ENCODE results near the gene BLNK. TPM values are rescaled to one million over a fixed set of nuclear protein-coding genes. Genes with fewer than 3 reads are reported as not detected.

The BLNK gene
- total and polyA plus RNA-seq, 2 experiments from 2014 or later, result not detected

- Histone ChIP-seq H3K4me2 (ENCODE audit: unreplicated experiment) (no peak overlapping the region), H3K9me2 (ENCODE audit: insufficient read depth) (no peaks in the 10 kb centered on the region), H3K4me1 (ENCODE audit: insufficient read depth) (no peaks in the 10 kb centered on the region), H4K20me1 (ENCODE audit: insufficient read depth) (no peaks in the 10 kb centered on the region), H3K9me3 (ENCODE audit: low read depth) (no peaks in the 10 kb centered on the region), H3K79me2 (ENCODE audit: insufficient read depth) (no peaks in the 10 kb centered on the region), H3K36me3 (ENCODE audit: low read depth) (no peaks in the 10 kb centered on the region), H3K27ac (no peak overlapping the region), H3K27me3 (replicated peaks; ENCODE audit: insufficient read depth) (no peaks in the 10 kb centered on the region), H3F3A (ENCODE audit: insufficient read depth) (no peaks in the 10 kb centered on the region), H3K4me3 (no peak overlapping the region), H3K9ac (no peak overlapping the region), H2AFZ (no peak overlapping the region)
- WGBS, 2 experiments (ENCODE audit: low coverage in 1 of 2, low lambda C conversion rate in 2 of 2, missing lambda C conversion rate in 2 of 2), result 83 to 100% methylated on average over 1 of the region's 1 CpG
- peak; percentile 6 for DNase-seq
- in situ Hi-C loops (cut with MboI), result no loop called here
- TF ChIP-seq EZH2phosphoT487 (IDR thresholded peaks at IDR 0.05; ENCODE audit: insufficient read depth, low read depth) (no peak), EZH2 (IDR thresholded peaks at IDR 0.05; ENCODE audit: insufficient read depth, poor library complexity, severe bottlenecking) (no peak)
Measured at GRCh38 chr10:96168546-96168945, 102.8 kb downstream of the BLNK start.

GRCh38 chr10:96165726-96166125, 105.6 kb downstream of the BLNK start:
- TF ChIP-seq EZH2phosphoT487 (IDR thresholded peaks at IDR 0.05; ENCODE audit: insufficient read depth, low read depth), result no peak
- no peak for TF ChIP-seq EZH2 (IDR thresholded peaks at IDR 0.05; ENCODE audit: insufficient read depth, poor library complexity, severe bottlenecking)
- H3K4me1 ChIP-seq (ENCODE audit: insufficient read depth), result no peaks in the 10 kb centered on the region
- no peaks in the 10 kb centered on the region for H3K36me3 ChIP-seq (ENCODE audit: low read depth)
- H3K4me2 ChIP-seq (ENCODE audit: unreplicated experiment), result no peak overlapping the region
- no peaks in the 10 kb centered on the region for H4K20me1 ChIP-seq (ENCODE audit: insufficient read depth)
- no peaks in the 10 kb centered on the region for H3K9me3 ChIP-seq (ENCODE audit: low read depth)
- no peaks in the 10 kb centered on the region for H3K9me2 ChIP-seq (ENCODE audit: insufficient read depth)
- H3K79me2 ChIP-seq (ENCODE audit: insufficient read depth), result no peaks in the 10 kb centered on the region
- no peaks in the 10 kb centered on the region for H3F3A ChIP-seq (ENCODE audit: insufficient read depth)
- H3K4me3 ChIP-seq, result no peak overlapping the region
- WGBS, 2 experiments (ENCODE audit: low coverage in 1 of 2, low lambda C conversion rate in 2 of 2, missing lambda C conversion rate in 2 of 2), result 95 to 97% methylated on average over 6 of the region's 6 CpGs
- H2AFZ ChIP-seq, result no peak overlapping the region
- H3K27me3 ChIP-seq (replicated peaks; ENCODE audit: insufficient read depth), result no peaks in the 10 kb centered on the region
- H3K27ac ChIP-seq, result no peak overlapping the region
- no peak overlapping the region for H3K9ac ChIP-seq
- in situ Hi-C loops (cut with MboI), result no loop called here
- no peak for DNase-seq

GRCh38 chr10:96153070-96153469, 118.3 kb downstream of the BLNK start:
- H2AFZ ChIP-seq, result no peak overlapping the region
- TF ChIP-seq EZH2 (IDR thresholded peaks at IDR 0.05; ENCODE audit: insufficient read depth, poor library complexity, severe bottlenecking), result no peak
- no peaks in the 10 kb centered on the region for H3F3A ChIP-seq (ENCODE audit: insufficient read depth)
- no peaks in the 10 kb centered on the region for H3K9me3 ChIP-seq (ENCODE audit: low read depth)
- peaks cover 40% of the 10 kb centered on the region for H3K36me3 ChIP-seq (ENCODE audit: low read depth)
- peaks cover 4% of the 10 kb centered on the region; the same call in 1 of the 2 replicates for H3K4me1 ChIP-seq (ENCODE audit: insufficient read depth)
- no peak overlapping the region for H3K4me3 ChIP-seq
- no peaks in the 10 kb centered on the region for H3K79me2 ChIP-seq (ENCODE audit: insufficient read depth)
- in situ Hi-C loops (cut with MboI), result no loop called here
- H4K20me1 ChIP-seq (ENCODE audit: insufficient read depth), result no peaks in the 10 kb centered on the region
- peak; percentile 4 for DNase-seq
- H3K4me2 ChIP-seq (ENCODE audit: unreplicated experiment), result no peak overlapping the region
- 65 to 72% methylated on average over 1 of the region's 1 CpG for WGBS, 2 experiments (ENCODE audit: low coverage in 1 of 2, low lambda C conversion rate in 2 of 2, missing lambda C conversion rate in 2 of 2)
- no peaks in the 10 kb centered on the region for H3K27me3 ChIP-seq (replicated peaks; ENCODE audit: insufficient read depth)
- H3K9ac ChIP-seq, result no peak overlapping the region
- H3K27ac ChIP-seq, result no peak overlapping the region
- no peaks in the 10 kb centered on the region for H3K9me2 ChIP-seq (ENCODE audit: insufficient read depth)

GRCh38 chr10:96152437-96152836, 118.9 kb downstream of the BLNK start:
- Histone ChIP-seq H3K4me3 (no peak overlapping the region), H3K9me2 (ENCODE audit: insufficient read depth) (no peaks in the 10 kb centered on the region), H3K4me1 (ENCODE audit: insufficient read depth) (peaks cover 4% of the 10 kb centered on the region; the same call in 1 of the 2 replicates), H3F3A (ENCODE audit: insufficient read depth) (no peaks in the 10 kb centered on the region), H3K36me3 (ENCODE audit: low read depth) (peaks cover 34% of the 10 kb centered on the region), H3K27ac (no peak overlapping the region), H4K20me1 (ENCODE audit: insufficient read depth) (no peaks in the 10 kb centered on the region), H3K9me3 (ENCODE audit: low read depth) (no peaks in the 10 kb centered on the region), H3K4me2 (ENCODE audit: unreplicated experiment) (no peak overlapping the region), H3K9ac (no peak overlapping the region), H3K27me3 (replicated peaks; ENCODE audit: insufficient read depth) (no peaks in the 10 kb centered on the region), H3K79me2 (ENCODE audit: insufficient read depth) (no peaks in the 10 kb centered on the region), H2AFZ (no peak overlapping the region)
- no peak for TF ChIP-seq EZH2 (IDR thresholded peaks at IDR 0.05; ENCODE audit: insufficient read depth, poor library complexity, severe bottlenecking)
- TF ChIP-seq EZH2phosphoT487 (IDR thresholded peaks at IDR 0.05; ENCODE audit: insufficient read depth, low read depth), result no peak
- no peak for DNase-seq
- 91 to 93% methylated on average over 4 of the region's 4 CpGs for WGBS, 2 experiments (ENCODE audit: low coverage in 1 of 2, low lambda C conversion rate in 2 of 2, missing lambda C conversion rate in 2 of 2)
- in situ Hi-C loops (cut with MboI), result no loop called here

Other genes starting within 250 kb of the BLNK start
- gene CCNJ, start 228.0 kb downstream of the BLNK start, total RNA-seq (2014; rRNA removed; shearing (Covaris generic)), result 1.3 and 2.7 TPM in 2 replicates
- 2.9 and 3.7 TPM in 2 replicates for gene CCNJ, start 228.0 kb downstream of the BLNK start, polyA plus RNA-seq (2016; fragmentation: Nextera tagmentation; extraction: Ambion mirVana)
- gene ZNF518A, start 141.3 kb downstream of the BLNK start, total RNA-seq (2014; rRNA removed; shearing (Covaris generic)), result 8.9 and 11.3 TPM in 2 replicates
- 6.2 and 6.8 TPM in 2 replicates for gene ZNF518A, start 141.3 kb downstream of the BLNK start, polyA plus RNA-seq (2016; fragmentation: Nextera tagmentation; extraction: Ambion mirVana)
- not detected in 2 replicates for gene DNTT, start 32.9 kb upstream of the BLNK start, total RNA-seq (2014; rRNA removed; shearing (Covaris generic))
- gene DNTT, start 32.9 kb upstream of the BLNK start, polyA plus RNA-seq (2016; fragmentation: Nextera tagmentation; extraction: Ambion mirVana), result not detected in 2 replicates
- gene OPALIN, start 87.4 kb upstream of the BLNK start, total RNA-seq (2014; rRNA removed; shearing (Covaris generic)), result not detected in 2 replicates
- gene OPALIN, start 87.4 kb upstream of the BLNK start, polyA plus RNA-seq (2016; fragmentation: Nextera tagmentation; extraction: Ambion mirVana), result not detected in 2 replicates
- gene TLL2, start 242.4 kb upstream of the BLNK start, total RNA-seq (2014; rRNA removed; shearing (Covaris generic)), result 0.43 TPM in 1 of 2 replicates, not detected in the other
- gene TLL2, start 242.4 kb upstream of the BLNK start, polyA plus RNA-seq (2016; fragmentation: Nextera tagmentation; extraction: Ambion mirVana), result 0.56 and 0.71 TPM in 2 replicates

All from GM23248 (cell line).